Activated CD8-positive, alpha-beta memory T cell treated with anti-CD3 and anti-CD28 coated beads for 1 hour (primary cell): ENCODE measurements around the gene ITPRIP.

Experiments
- DNase-seq, 2 donors: peaks; one replicate each; pipeline ENCODE4 v3.0.0-alpha.2; 2020; ENCODE audit warnings: low read depth in 1 of 2; ENCODE audit errors: extremely low read depth in 1 of 2

Gene ITPRIP

GRCh38 chr10:104288355-104288754 lies 49.9 kb downstream of the ITPRIP start:
- DNase-seq, result no peak

- no peak for DNase-seq
Measured at GRCh38 chr10:104286939-104287338, 51.3 kb downstream of the ITPRIP start.

GRCh38 chr10:104284846-104285245 lies 53.4 kb downstream of the ITPRIP start:
- no peak for DNase-seq

GRCh38 chr10:104281694-104282093 lies 56.6 kb downstream of the ITPRIP start:
- DNase-seq, result no peak

GRCh38 chr10:104279550-104280259 lies 58.6 kb downstream of the ITPRIP start:
- no peak for DNase-seq

- DNase-seq, result no peak
Measured at GRCh38 chr10:104277785-104278184, 60.5 kb downstream of the ITPRIP start.

- DNase-seq, result no peak
Measured at GRCh38 chr10:104276192-104276591, 62.1 kb downstream of the ITPRIP start.

- no peak for DNase-seq
Measured at GRCh38 chr10:104274762-104275721, 63.2 kb downstream of the ITPRIP start.

GRCh38 chr10:104273899-104274575 lies 64.2 kb downstream of the ITPRIP start:
- no peak for DNase-seq

- DNase-seq, result no peak
Measured at GRCh38 chr10:104273286-104273685, 65.0 kb downstream of the ITPRIP start.

- peak; percentile 93 for DNase-seq
Measured at GRCh38 chr10:104268713-104269645, 69.3 kb downstream of the ITPRIP start, which contains the start of gene GSTO2. GSTO2 (plus strand) TSS chr10:104269184; CDS start chr10:104274916, 5,732 bp downstream.

- DNase-seq, result no peak
Measured at GRCh38 chr10:104268405-104268712, 69.9 kb downstream of the ITPRIP start.

GRCh38 chr10:104267721-104268404 lies 70.4 kb downstream of the ITPRIP start:
- DNase-seq, result no peak

GRCh38 chr10:104264783-104265182 lies 73.5 kb downstream of the ITPRIP start:
- DNase-seq, result no peak

GRCh38 chr10:104262055-104262454 lies 76.2 kb downstream of the ITPRIP start:
- DNase-seq, result no peak

GRCh38 chr10:104260775-104261115 lies 77.5 kb downstream of the ITPRIP start:
- DNase-seq, result no peak

- DNase-seq, result no peak
Measured at GRCh38 chr10:104259999-104260774, 78.1 kb downstream of the ITPRIP start.
